SK-N-SH treated with all-trans-retinoic acid at 6 μM for 48 hours (cell line): ENCODE results near the gene ANTXRL.

Experiments used
- ARNTL ChIP-seq: fragments of 450-650 bp; formaldehyde crosslinking; IDR thresholded peaks from 2 replicates; pipeline ENCODE4 v1.5.0; 2020; ENCODE audit warnings: low read depth, mild to moderate bottlenecking, moderate library complexity, borderline replicate concordance
- CREB5 ChIP-seq: fragments of 250-450 bp; sonication (Bioruptor Pico); IDR thresholded peaks from 2 replicates; pipeline ENCODE4 v1.5.1; 2020; ENCODE audit warnings: low read depth, mild to moderate bottlenecking, moderate library complexity
- ESRRG ChIP-seq: fragments of 250-450 bp; sonication (Bioruptor Pico); IDR thresholded peaks from 2 replicates; pipeline ENCODE4 v1.6.1; 2021; ENCODE audit warnings: mild to moderate bottlenecking
- GLIS3 ChIP-seq: fragments of 250-450 bp; sonication (Bioruptor Pico); IDR thresholded peaks from 2 replicates; pipeline ENCODE4 v1.5.0; 2020; ENCODE audit warnings: mild to moderate bottlenecking, moderate library complexity
- OSR1 ChIP-seq: fragments of 250-450 bp; sonication (Bioruptor Pico); IDR thresholded peaks from 2 replicates; pipeline ENCODE4 v1.8.0; 2022; ENCODE audit warnings: moderate library complexity, mild to moderate bottlenecking, inconsistent platforms
- PATZ1 ChIP-seq: fragments of 250-450 bp; sonication (Bioruptor Pico); IDR thresholded peaks from 2 replicates; pipeline ENCODE4 v1.8.0; 2020; ENCODE audit warnings: mild to moderate bottlenecking, moderate library complexity, borderline replicate concordance
- PPARA ChIP-seq: fragments of 250-450 bp; sonication (Bioruptor Pico); IDR thresholded peaks from 2 replicates; pipeline ENCODE4 v1.5.0; 2020; ENCODE audit warnings: mild to moderate bottlenecking, borderline replicate concordance
- SNAI2 ChIP-seq: fragments of 250-450 bp; sonication (Bioruptor Pico); IDR thresholded peaks from 2 replicates; pipeline ENCODE4 v1.5.0; 2020; ENCODE audit warnings: mild to moderate bottlenecking, moderate library complexity
- TCF4 ChIP-seq: fragments of 250-450 bp; sonication (Bioruptor Pico); IDR thresholded peaks from 2 replicates; pipeline ENCODE4 v1.8.0; 2021; ENCODE audit warnings: mild to moderate bottlenecking, moderate library complexity, borderline replicate concordance
- ZFP3 ChIP-seq: fragments of 250-450 bp; sonication (Bioruptor Pico); IDR thresholded peaks from 2 replicates; pipeline ENCODE4 v1.5.0; 2020; ENCODE audit warnings: mild to moderate bottlenecking, moderate library complexity
- ZNF8 ChIP-seq: fragments of 450-650 bp; formaldehyde crosslinking; IDR thresholded peaks from 2 replicates; pipeline ENCODE4 v1.5.0; 2020; ENCODE audit warnings: mild to moderate bottlenecking, moderate library complexity

GRCh38 chr10:46310143-46310514 is 23.3 kb downstream of the ANTXRL start:
- no peak for TF ChIP-seq OSR1
- TF ChIP-seq ARNTL, result no peak
- no peak for TF ChIP-seq ESRRG (CRISPR knock-in tag)
- TF ChIP-seq SNAI2, result no peak
- TF ChIP-seq PPARA (CRISPR knock-in tag), result no peak
- TF ChIP-seq GLIS3 (CRISPR knock-in tag), result no peak
- TF ChIP-seq ZFP3 (CRISPR knock-in tag), result no peak
- TF ChIP-seq PATZ1 (CRISPR knock-in tag), result no peak
- TF ChIP-seq TCF4, result no peak
- TF ChIP-seq CREB5 (CRISPR knock-in tag), result no peak
- no peak for TF ChIP-seq ZNF8 (CRISPR knock-in tag)
